ENCODE results near the gene MYOCOS.

MYOCOS gene

GRCh38 chr1:171661076-171661650 is 39.1 kb downstream of the MYOCOS start:
- H3K27ac Mint-ChIP-seq, result no peak overlapping the region
- intact Hi-C loops (cut with micrococcal nuclease), result no loop called here
- no peaks in the 10 kb centered on the region for H3K36me3 Mint-ChIP-seq (ENCODE audit: low read depth)
- H3K4me3 Mint-ChIP-seq, result no peak overlapping the region
- H3K4me1 Mint-ChIP-seq (ENCODE audit: low read depth), result no peaks in the 10 kb centered on the region
- H3K27me3 Mint-ChIP-seq, result no peaks in the 10 kb centered on the region
- H3K9me3 Mint-ChIP-seq, result no peaks in the 10 kb centered on the region

- Mint-ChIP-seq H3K9me3 (no peaks in the 10 kb centered on the region), H3K27ac (no peak overlapping the region), H3K27me3 (no peaks in the 10 kb centered on the region), H3K4me1 (ENCODE audit: low read depth) (no peaks in the 10 kb centered on the region), H3K36me3 (ENCODE audit: low read depth) (no peaks in the 10 kb centered on the region), H3K4me3 (no peak overlapping the region)
- intact Hi-C loops (cut with micrococcal nuclease), result no loop called here
Observed at GRCh38 chr1:171663036-171663853, 41.2 kb downstream of the MYOCOS start.

GRCh38 chr1:171663854-171664575 is 42.0 kb downstream of the MYOCOS start:
- Mint-ChIP-seq H3K4me1 (ENCODE audit: low read depth) (no peaks in the 10 kb centered on the region), H3K4me3 (no peak overlapping the region), H3K36me3 (ENCODE audit: low read depth) (no peaks in the 10 kb centered on the region), H3K9me3 (no peaks in the 10 kb centered on the region), H3K27me3 (no peaks in the 10 kb centered on the region), H3K27ac (no peak overlapping the region)
- intact Hi-C loops (cut with micrococcal nuclease), result no loop called here

DNA sequence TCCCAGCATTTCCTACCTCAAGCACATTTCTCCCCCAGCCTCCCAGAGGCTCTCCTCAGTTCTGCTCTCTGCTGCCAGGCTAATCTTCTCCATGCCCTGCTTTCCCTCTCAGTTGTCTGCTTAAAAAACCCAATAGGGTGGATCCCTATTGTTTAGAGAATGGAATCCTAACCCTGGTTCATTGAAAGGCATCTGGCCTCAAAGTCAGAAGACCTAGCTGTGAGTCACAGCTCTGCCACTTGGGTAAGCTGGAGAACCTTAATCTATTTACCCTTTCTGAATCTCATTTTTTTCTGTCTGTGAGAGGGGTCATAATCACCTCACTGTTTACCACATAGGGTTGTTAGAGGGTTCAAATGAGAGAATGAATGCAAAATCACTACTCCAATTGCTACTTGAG is 42.9 kb downstream of the MYOCOS start:
- H3K36me3 Mint-ChIP-seq (ENCODE audit: low read depth), result no peaks in the 10 kb centered on the region
- no peaks in the 10 kb centered on the region for H3K27me3 Mint-ChIP-seq
- intact Hi-C loops (cut with micrococcal nuclease), result no loop called here
- no peak overlapping the region for H3K27ac Mint-ChIP-seq
- no peaks in the 10 kb centered on the region for H3K4me1 Mint-ChIP-seq (ENCODE audit: low read depth)
- H3K9me3 Mint-ChIP-seq, result no peaks in the 10 kb centered on the region
- H3K4me3 Mint-ChIP-seq, result no peak overlapping the region

GRCh38 chr1:171666114-171666769 is 44.2 kb downstream of the MYOCOS start:
- H3K27ac Mint-ChIP-seq, result no peak overlapping the region
- intact Hi-C loops (cut with micrococcal nuclease), result no loop called here
- H3K27me3 Mint-ChIP-seq, result no peaks in the 10 kb centered on the region
- H3K4me3 Mint-ChIP-seq, result no peak overlapping the region
- H3K9me3 Mint-ChIP-seq, result no peaks in the 10 kb centered on the region
- no peaks in the 10 kb centered on the region for H3K4me1 Mint-ChIP-seq (ENCODE audit: low read depth)
- H3K36me3 Mint-ChIP-seq (ENCODE audit: low read depth), result no peaks in the 10 kb centered on the region

DNA sequence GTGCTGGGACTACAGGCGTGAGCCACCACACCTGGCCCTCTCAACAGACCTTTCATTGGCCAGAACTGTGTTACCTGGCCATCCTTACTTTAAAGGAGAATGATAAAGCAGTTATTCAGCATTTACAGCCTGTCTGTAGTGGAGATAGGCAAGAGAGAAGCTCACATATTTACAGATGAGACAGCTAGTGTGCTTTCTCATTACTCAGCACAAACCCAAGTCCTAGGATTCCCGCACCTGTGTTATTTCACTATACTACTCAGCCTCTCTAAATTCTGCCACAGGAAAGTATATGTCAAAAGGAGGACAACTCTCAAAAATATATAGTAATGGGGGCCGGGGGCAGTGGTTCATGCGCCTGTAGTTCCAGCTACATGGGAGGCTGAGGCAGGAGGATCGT is 46.3 kb downstream of the MYOCOS start:
- no peaks in the 10 kb centered on the region for H3K4me1 Mint-ChIP-seq (ENCODE audit: low read depth)
- H3K27me3 Mint-ChIP-seq, result no peaks in the 10 kb centered on the region
- no peaks in the 10 kb centered on the region for H3K36me3 Mint-ChIP-seq (ENCODE audit: low read depth)
- intact Hi-C loops (cut with micrococcal nuclease), result no loop called here
- no peak overlapping the region for H3K4me3 Mint-ChIP-seq
- no peaks in the 10 kb centered on the region for H3K9me3 Mint-ChIP-seq
- no peak overlapping the region for H3K27ac Mint-ChIP-seq

- Mint-ChIP-seq H3K9me3 (no peaks in the 10 kb centered on the region), H3K4me3 (no peak overlapping the region), H3K27me3 (no peaks in the 10 kb centered on the region), H3K27ac (no peak overlapping the region), H3K36me3 (ENCODE audit: low read depth) (no peaks in the 10 kb centered on the region), H3K4me1 (ENCODE audit: low read depth) (no peaks in the 10 kb centered on the region)
- intact Hi-C loops (cut with micrococcal nuclease), result no loop called here
Observed at GRCh38 chr1:171670739-171671138, 48.7 kb downstream of the MYOCOS start.

DNA sequence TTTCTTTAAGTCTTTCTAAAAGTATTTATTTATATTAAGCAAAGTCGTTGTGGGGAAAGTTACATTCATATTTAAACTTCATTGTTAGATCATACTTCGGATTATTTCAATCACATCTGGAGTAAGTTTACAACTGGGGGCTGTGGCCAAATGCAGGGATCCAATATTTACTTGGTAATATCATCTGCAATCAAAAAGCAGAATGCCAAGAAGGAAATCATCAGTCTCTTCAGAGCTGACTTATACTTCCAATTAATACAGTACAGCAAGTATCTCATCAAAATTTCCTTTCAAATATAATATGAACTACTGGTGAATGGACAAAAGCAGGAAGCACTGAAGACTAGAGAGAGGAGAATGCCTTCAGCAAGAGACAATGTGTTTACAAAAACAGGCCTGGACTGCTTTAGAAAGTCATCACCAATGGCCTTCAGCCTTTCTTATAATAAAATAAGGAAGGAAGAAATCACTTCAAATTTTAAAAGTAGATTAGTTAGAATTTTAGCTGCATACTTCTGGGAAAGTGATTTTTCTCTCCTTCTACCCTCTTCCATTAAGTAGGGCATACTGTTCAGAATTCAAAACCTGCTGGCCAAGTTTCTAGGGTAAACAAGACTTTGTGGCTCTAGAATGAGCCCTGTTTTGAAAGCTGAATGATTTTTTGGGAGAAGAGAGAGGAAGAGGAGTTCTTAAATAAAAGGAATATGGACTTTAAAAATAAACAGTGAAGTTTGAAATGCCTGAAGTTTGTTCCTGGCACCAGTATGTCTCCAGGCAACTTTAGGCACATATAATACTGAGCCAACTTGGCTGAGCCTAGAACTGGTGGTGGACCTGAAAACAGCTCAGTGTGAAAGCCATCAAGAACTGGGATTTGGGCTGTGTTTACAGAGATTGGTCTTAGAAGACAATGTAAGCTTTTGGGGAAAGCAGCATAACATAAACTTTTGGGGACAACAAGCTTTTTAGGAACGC is 52.7 kb downstream of the MYOCOS start:
- H3K4me3 Mint-ChIP-seq, result no peak overlapping the region
- H3K4me1 Mint-ChIP-seq (ENCODE audit: low read depth), result no peaks in the 10 kb centered on the region
- no peaks in the 10 kb centered on the region for H3K27me3 Mint-ChIP-seq
- H3K27ac Mint-ChIP-seq, result no peak overlapping the region
- intact Hi-C loops (cut with micrococcal nuclease), result no loop called here
- H3K9me3 Mint-ChIP-seq, result no peaks in the 10 kb centered on the region
- no peaks in the 10 kb centered on the region for H3K36me3 Mint-ChIP-seq (ENCODE audit: low read depth)

All from dendritic cell treated with granulocyte-macrophage colony-stimulating factor and Interleukin-4, amounts not matched to agents 40 ng/mL and 50 ng/mL, for 4 days (primary cell).